ENCODE measurements around the gene TBX10. TPM values are rescaled to one million over a fixed set of nuclear protein-coding genes. Genes with fewer than 3 reads are reported as not detected.
A peak's percentile ranks its signal among the peaks of the same experiment; 100 is the strongest.

Gene TBX10
- total RNA-seq, 2 experiments from 2014 or later = 2.4 to 5.3 TPM

GRCh38 chr11:67652965-67653845 is 13.6 kb upstream of the TBX10 start:
- ChIA-PET CTCF (ENCODE audit: unreplicated experiment) (no interaction called here), POLR2A (interaction anchor here (0.7 to 1.0 kb wide), 3 partner anchors 8 to 1109 kb away, joined by 3 to 4 read pairs (median 3); no protein-coding TSS in a partner anchor)
- intact Hi-C loops (cut with micrococcal nuclease; ENCODE audit: unreplicated experiment) = no loop called here

GRCh38 chr11:67651976-67652781 is 12.6 kb upstream of the TBX10 start:
- H3K4me1 ChIP-seq (ENCODE audit: insufficient read depth, low read length, poor library complexity, severe bottlenecking) = peaks cover 53% of the 10 kb centered on the region
- CTCF ChIA-PET (ENCODE audit: unreplicated experiment) = interaction anchor here (0.6 kb wide), 1 partner anchor 187 kb away, joined by 3 read pairs; no protein-coding TSS in a partner anchor
- H3K79me2 ChIP-seq (ENCODE audit: insufficient read depth, low read depth, low read length) = peaks cover 5% of the 10 kb centered on the region; the same call in 1 of the 2 replicates
- H3K9me2 ChIP-seq (ENCODE audit: insufficient read depth, low read length) = no peaks in the 10 kb centered on the region
- TF ChIP-seq CTCF (conservative IDR thresholded peaks at IDR 0.05; ENCODE audit: low read length) = no peak
- TF ChIP-seq EZH2phosphoT487 (IDR thresholded peaks at IDR 0.05; ENCODE audit: borderline replicate concordance, low read depth, low read length) = no peak
- peaks cover 13% of the 10 kb centered on the region; the same call in 1 of the 2 replicates for H3K36me3 ChIP-seq (ENCODE audit: insufficient read depth, low read length)
- POLR2A ChIA-PET = interaction anchor here (1.0 to 8.0 kb wide), 2 partner anchors 7 to 62 kb away, joined by 4 to 69 read pairs; no protein-coding TSS in a partner anchor
- no TSS peak for BruUV-seq (replicated peaks)
- DNase-seq (ENCODE audit: low spot score) = no peak
- peaks cover 21% of the 10 kb centered on the region for H3K9me3 ChIP-seq (ENCODE audit: low read length)
- intact Hi-C loops (cut with micrococcal nuclease; ENCODE audit: unreplicated experiment) = no loop called here
- no peaks in the 10 kb centered on the region for H4K20me1 ChIP-seq (ENCODE audit: insufficient read depth, low read length)
- H3K4me2 ChIP-seq (ENCODE audit: low read length) = no peak overlapping the region
- H2AFZ ChIP-seq (ENCODE audit: low read length) = no peak overlapping the region
- H3K4me3 ChIP-seq (ENCODE audit: low read depth, low read length, poor library complexity, severe bottlenecking) = no peak overlapping the region
- peak overlapping the region; percentile 42 for H3K27ac ChIP-seq (ENCODE audit: low read depth, low read length, poor library complexity, severe bottlenecking)

More at GRCh38 chr11:67652965-67653845, 13.6 kb upstream of the TBX10 start:
- peaks cover 5% of the 10 kb centered on the region; the same call in 1 of the 2 replicates for H3K79me2 ChIP-seq (ENCODE audit: insufficient read depth, low read depth, low read length)
- no peak overlapping the region for H3K4me2 ChIP-seq (ENCODE audit: low read length)
- H2AFZ ChIP-seq (ENCODE audit: low read length) = no peak overlapping the region
- no peak overlapping the region for H3K4me3 ChIP-seq (ENCODE audit: low read depth, low read length, poor library complexity, severe bottlenecking)
- peaks cover 21% of the 10 kb centered on the region for H3K36me3 ChIP-seq (ENCODE audit: insufficient read depth, low read length)
- no peak for DNase-seq (ENCODE audit: low spot score)
- H4K20me1 ChIP-seq (ENCODE audit: insufficient read depth, low read length) = no peaks in the 10 kb centered on the region
- TF ChIP-seq EZH2phosphoT487 (IDR thresholded peaks at IDR 0.05; ENCODE audit: borderline replicate concordance, low read depth, low read length) = no peak
- TF ChIP-seq CTCF (conservative IDR thresholded peaks at IDR 0.05; ENCODE audit: low read length) = no peak
- H3K27ac ChIP-seq (ENCODE audit: low read depth, low read length, poor library complexity, severe bottlenecking) = no peak overlapping the region
- no peaks in the 10 kb centered on the region for H3K9me2 ChIP-seq (ENCODE audit: insufficient read depth, low read length)
- peaks cover 45% of the 10 kb centered on the region for H3K4me1 ChIP-seq (ENCODE audit: insufficient read depth, low read length, poor library complexity, severe bottlenecking)
- peaks cover 31% of the 10 kb centered on the region for H3K9me3 ChIP-seq (ENCODE audit: low read length)
- BruUV-seq (replicated peaks) = no TSS peak

All from OCI-LY7 (cell line).